Suprapubic skin (tissue), 4 donors: Measurements from ENCODE around the gene KDM8. TPM values are rescaled to one million over a fixed set of nuclear protein-coding genes. Genes with fewer than 3 reads are reported as not detected.

Experiments
- DNase-seq, 2 donors: peaks; one replicate each; pipeline ENCODE4 v3.0.0-alpha.2; 2019; ENCODE audit warnings: low spot score in 2 of 2
- H3K27ac ChIP-seq: fragments of 200-600 bp; sonication (generic); one replicate; pipeline ENCODE4 v1.5.1; 2019
- H3K27me3 ChIP-seq: fragments of 200-600 bp; sonication (generic); one replicate; pipeline ENCODE4 v1.5.1; 2019
- H3K36me3 ChIP-seq: fragments of 200-600 bp; sonication (generic); one replicate; pipeline ENCODE4 v1.5.1; 2019
- H3K4me1 ChIP-seq: fragments of 200-600 bp; sonication (generic); one replicate; pipeline ENCODE4 v1.5.1; 2019
- H3K4me3 ChIP-seq: fragments of 200-600 bp; sonication (generic); one replicate; pipeline ENCODE4 v1.5.1; 2019; ENCODE audit warnings: mild to moderate bottlenecking
- H3K9me3 ChIP-seq: fragments of 200-600 bp; sonication (generic); one replicate; pipeline ENCODE4 v1.5.1; 2019
- CTCF ChIP-seq, 2 donors: fragments of 200-600 bp in 1 of 2; fragments of 450-650 bp in 1 of 2; sonication (generic) in 1 of 2; IDR thresholded peaks; one replicate each; pipeline ENCODE4 v1.5.1; 2016 to 2019; ENCODE audit warnings: antibody characterized with exemption in 2 of 2, mild to moderate bottlenecking in 1 of 2, moderate library complexity in 1 of 2
- EP300 ChIP-seq: sonication (generic); formaldehyde crosslinking; IDR thresholded peaks from one replicate; pipeline ENCODE4 v1.6.1; 2017; ENCODE audit warnings: antibody characterized with exemption
- POLR2A ChIP-seq, 2 donors: fragments of 450-650 bp; IDR thresholded peaks; one replicate each; pipeline ENCODE4 v1.6.1; 2017; ENCODE audit warnings: antibody characterized with exemption in 2 of 2, mild to moderate bottlenecking in 2 of 2, moderate library complexity in 2 of 2
- POLR2AphosphoS5 ChIP-seq, 3 donors: sonication (generic); formaldehyde crosslinking; IDR thresholded peaks; one replicate each; pipeline ENCODE4 v1.6.1; 2017; ENCODE audit warnings: antibody characterized with exemption in 3 of 3
- WGBS: methylation state at CpG from one replicate; pipeline ENCODE4 v1.1.5; 2018; 5-methylcytosine and 5-hydroxymethylcytosine counted together
- total RNA-seq, 4 donors: library from RNA; depleted of rRNA; stranded (reverse); fragments of >200 nt; gene quantifications; one replicate each; pipeline ENCODE4 v1.1.0, GENCODE V29; 2016

The KDM8 gene
- total RNA-seq, 4 donors from 2014 or later = 1.3 to 5.0 (median 3.7) TPM

GRCh38 chr16:27226976-27227705, 23.8 kb downstream of the KDM8 start:
- peaks cover 10% of the 10 kb centered on the region for H3K36me3 ChIP-seq

GRCh38 chr16:27228045-27228444, 24.7 kb downstream of the KDM8 start:
- no peak overlapping the region for H3K27ac ChIP-seq
- no peaks in the 10 kb centered on the region for H3K27me3 ChIP-seq
- no peak for DNase-seq
- H3K36me3 ChIP-seq = peaks cover 14% of the 10 kb centered on the region
- H3K4me3 ChIP-seq = no peak overlapping the region
- peaks cover 26% of the 10 kb centered on the region for H3K4me1 ChIP-seq
- WGBS = 92% methylated on average over 11 of the region's 12 CpGs
- no peaks in the 10 kb centered on the region for H3K9me3 ChIP-seq
- TF ChIP-seq POLR2AphosphoS5 (IDR thresholded peaks at IDR 0.05) (no peak), CTCF (IDR thresholded peaks at IDR 0.05) (no peak), POLR2A (IDR thresholded peaks at IDR 0.05) (no peak), EP300 (no peak)

More at GRCh38 chr16:27226976-27227705, 23.8 kb downstream of the KDM8 start:
- Histone ChIP-seq H3K4me3 (no peak overlapping the region), H3K9me3 (no peaks in the 10 kb centered on the region), H3K27ac (no peak overlapping the region), H3K4me1 (peaks cover 28% of the 10 kb centered on the region), H3K27me3 (no peaks in the 10 kb centered on the region)
- 80% methylated on average over 13 of the region's 16 CpGs for WGBS
- TF ChIP-seq POLR2AphosphoS5 (IDR thresholded peaks at IDR 0.05) (no peak), POLR2A (IDR thresholded peaks at IDR 0.05) (no peak), CTCF (IDR thresholded peaks at IDR 0.05) (no peak), EP300 (no peak)
- DNase-seq = no peak

- 90% methylated on average over 20 of the region's 21 CpGs for WGBS
- Histone ChIP-seq H3K4me3 (no peak overlapping the region), H3K36me3 (peaks cover 14% of the 10 kb centered on the region), H3K4me1 (peaks cover 22% of the 10 kb centered on the region), H3K9me3 (no peaks in the 10 kb centered on the region), H3K27me3 (no peaks in the 10 kb centered on the region), H3K27ac (no peak overlapping the region)
- DNase-seq = no peak
- TF ChIP-seq POLR2A (IDR thresholded peaks at IDR 0.05) (no peak), EP300 (no peak), POLR2AphosphoS5 (IDR thresholded peaks at IDR 0.05) (no peak), CTCF (IDR thresholded peaks at IDR 0.05) (no peak)
Measured at GRCh38 chr16:27228621-27229501, 25.5 kb downstream of the KDM8 start.

- peaks cover 32% of the 10 kb centered on the region for H3K4me1 ChIP-seq
- H3K27ac ChIP-seq = no peak overlapping the region
- H3K9me3 ChIP-seq = no peaks in the 10 kb centered on the region
- no peak for DNase-seq
- no peak overlapping the region for H3K4me3 ChIP-seq
- no peaks in the 10 kb centered on the region for H3K27me3 ChIP-seq
- peaks cover 14% of the 10 kb centered on the region for H3K36me3 ChIP-seq
- TF ChIP-seq CTCF (IDR thresholded peaks at IDR 0.05) = no peak
- TF ChIP-seq EP300 = no peak
- no peak for TF ChIP-seq POLR2AphosphoS5 (IDR thresholded peaks at IDR 0.05)
- TF ChIP-seq POLR2A (IDR thresholded peaks at IDR 0.05) = no peak
- 93% methylated on average over 5 of the region's 18 CpGs for WGBS
Measured at GRCh38 chr16:27229891-27230470, 26.7 kb downstream of the KDM8 start.
